Measurements from ENCODE around the gene TFF3. TPM values are rescaled to one million over a fixed set of nuclear protein-coding genes. Genes with fewer than 3 reads are reported as not detected.

TFF3 gene
- total and polyA plus RNA-seq, 2 of the 4 experiments (the other 2 are of a cell fraction), result not detected

DNA sequence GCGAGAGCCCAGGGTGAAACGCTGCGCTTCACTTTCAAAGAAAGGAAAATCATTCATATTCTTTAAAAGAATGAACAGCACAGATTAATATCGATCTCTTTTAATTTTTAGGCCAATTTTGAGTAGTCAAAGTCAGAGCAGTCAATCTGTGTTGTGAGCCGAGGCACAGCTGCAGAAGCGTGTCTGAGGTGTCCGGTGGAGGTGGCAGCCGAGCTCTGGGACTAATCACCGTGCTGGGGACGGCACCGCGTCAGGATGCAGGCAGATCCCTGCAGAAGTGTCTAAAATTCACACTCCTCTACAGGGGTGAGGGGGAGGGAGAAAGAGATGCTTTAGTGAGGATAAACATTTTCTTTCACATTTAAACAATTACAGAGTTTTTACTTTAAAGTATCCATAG lies 47.0 kb upstream of the TFF3 start:
- Histone ChIP-seq H2BK15ac (ENCODE audit: low read depth, low read length) (no peak overlapping the region), H3K9me3 (ENCODE audit: control insufficient read depth, insufficient read depth, low read length) (no peaks in the 10 kb centered on the region), H4K5ac (ENCODE audit: low read depth, low read length) (no peak overlapping the region), H2BK20ac (ENCODE audit: low read depth, low read length) (no peak overlapping the region), H3K36me3 (ENCODE audit: control insufficient read depth, insufficient read depth, low read length) (no peaks in the 10 kb centered on the region), H2BK5ac (ENCODE audit: low read depth, low read length, poor library complexity, severe bottlenecking) (no peak overlapping the region), H3K14ac (replicated peaks; ENCODE audit: low read depth, low read length) (no peak overlapping the region), H3K9ac (ENCODE audit: low read depth, low read length) (no peak overlapping the region), H3K4ac (ENCODE audit: low read depth, low read length) (no peak overlapping the region), H3K79me1 (ENCODE audit: low read depth in 1 of 2, low read length in 2 of 2) (no peaks in the 10 kb centered on the region), H2AK5ac (ENCODE audit: low read depth, low read length) (no peak overlapping the region), H3K9me1 (ENCODE audit: insufficient read depth, low read length) (no peaks in the 10 kb centered on the region), H3K4me3 (ENCODE audit: insufficient read depth, low read depth, low read length) (no peak overlapping the region), H3K23ac (ENCODE audit: low read depth, low read length) (no peak overlapping the region), H3K4me2 (ENCODE audit: low read depth, low read length) (no peak overlapping the region), H2AK9ac (replicated peaks; ENCODE audit: low read depth, low read length, poor library complexity) (no peak overlapping the region), H2BK120ac (ENCODE audit: low read depth, low read length) (no peak overlapping the region), H4K8ac (ENCODE audit: low read depth in 2 of 2, low read length in 2 of 2) (no peak overlapping the region), H3K27ac (ENCODE audit: insufficient read depth, low read length) (no peak overlapping the region), H3K27me3 (ENCODE audit: control insufficient read depth, insufficient read depth, low read length) (peaks cover 17% of the 10 kb centered on the region), H3K18ac (ENCODE audit: low read depth, low read length) (no peak overlapping the region), H3K56ac (ENCODE audit: extremely low read depth, insufficient read depth, low read length) (no peak overlapping the region), H3K4me1 (ENCODE audit: control insufficient read depth, insufficient read depth, low read length) (no peaks in the 10 kb centered on the region), H4K91ac (ENCODE audit: insufficient read depth, low read depth, low read length) (no peak overlapping the region), H4K20me1 (ENCODE audit: insufficient read depth, low read length) (no peaks in the 10 kb centered on the region), H2AFZ (replicated peaks; ENCODE audit: low read length, poor library complexity) (no peak overlapping the region)
- TF ChIP-seq, protein P1, sequence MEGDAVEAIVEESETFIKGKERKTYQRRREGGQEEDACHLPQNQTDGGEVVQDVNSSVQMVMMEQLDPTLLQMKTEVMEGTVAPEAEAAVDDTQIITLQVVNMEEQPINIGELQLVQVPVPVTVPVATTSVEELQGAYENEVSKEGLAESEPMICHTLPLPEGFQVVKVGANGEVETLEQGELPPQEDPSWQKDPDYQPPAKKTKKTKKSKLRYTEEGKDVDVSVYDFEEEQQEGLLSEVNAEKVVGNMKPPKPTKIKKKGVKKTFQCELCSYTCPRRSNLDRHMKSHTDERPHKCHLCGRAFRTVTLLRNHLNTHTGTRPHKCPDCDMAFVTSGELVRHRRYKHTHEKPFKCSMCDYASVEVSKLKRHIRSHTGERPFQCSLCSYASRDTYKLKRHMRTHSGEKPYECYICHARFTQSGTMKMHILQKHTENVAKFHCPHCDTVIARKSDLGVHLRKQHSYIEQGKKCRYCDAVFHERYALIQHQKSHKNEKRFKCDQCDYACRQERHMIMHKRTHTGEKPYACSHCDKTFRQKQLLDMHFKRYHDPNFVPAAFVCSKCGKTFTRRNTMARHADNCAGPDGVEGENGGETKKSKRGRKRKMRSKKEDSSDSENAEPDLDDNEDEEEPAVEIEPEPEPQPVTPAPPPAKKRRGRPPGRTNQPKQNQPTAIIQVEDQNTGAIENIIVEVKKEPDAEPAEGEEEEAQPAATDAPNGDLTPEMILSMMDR (conservative IDR thresholded peaks at IDR 0.05; ENCODE audit: low read depth, low read length), result no peak
- TF ChIP-seq BHLHE40 (IDR thresholded peaks at IDR 0.05; ENCODE audit: low read depth, low read length), result no peak
- no peak for TF ChIP-seq CEBPB (IDR thresholded peaks at IDR 0.05; ENCODE audit: low read depth, low read length)
- no peak for TF ChIP-seq RAD21 (IDR thresholded peaks at IDR 0.05; ENCODE audit: low read length)
- no peak for TF ChIP-seq CHD1 (IDR thresholded peaks at IDR 0.05; ENCODE audit: low read depth, low read length)
- no peak for TF ChIP-seq RCOR1 (IDR thresholded peaks at IDR 0.05; ENCODE audit: insufficient replicate concordance, low read length)
- TF ChIP-seq, protein P2, sequence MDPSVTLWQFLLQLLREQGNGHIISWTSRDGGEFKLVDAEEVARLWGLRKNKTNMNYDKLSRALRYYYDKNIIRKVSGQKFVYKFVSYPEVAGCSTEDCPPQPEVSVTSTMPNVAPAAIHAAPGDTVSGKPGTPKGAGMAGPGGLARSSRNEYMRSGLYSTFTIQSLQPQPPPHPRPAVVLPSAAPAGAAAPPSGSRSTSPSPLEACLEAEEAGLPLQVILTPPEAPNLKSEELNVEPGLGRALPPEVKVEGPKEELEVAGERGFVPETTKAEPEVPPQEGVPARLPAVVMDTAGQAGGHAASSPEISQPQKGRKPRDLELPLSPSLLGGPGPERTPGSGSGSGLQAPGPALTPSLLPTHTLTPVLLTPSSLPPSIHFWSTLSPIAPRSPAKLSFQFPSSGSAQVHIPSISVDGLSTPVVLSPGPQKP (IDR thresholded peaks at IDR 0.05; ENCODE audit: borderline replicate concordance, low read depth, low read length), result no peak
- no peak for TF ChIP-seq FOS (IDR thresholded peaks at IDR 0.05; ENCODE audit: low read depth, low read length)
- TF ChIP-seq, protein P3, sequence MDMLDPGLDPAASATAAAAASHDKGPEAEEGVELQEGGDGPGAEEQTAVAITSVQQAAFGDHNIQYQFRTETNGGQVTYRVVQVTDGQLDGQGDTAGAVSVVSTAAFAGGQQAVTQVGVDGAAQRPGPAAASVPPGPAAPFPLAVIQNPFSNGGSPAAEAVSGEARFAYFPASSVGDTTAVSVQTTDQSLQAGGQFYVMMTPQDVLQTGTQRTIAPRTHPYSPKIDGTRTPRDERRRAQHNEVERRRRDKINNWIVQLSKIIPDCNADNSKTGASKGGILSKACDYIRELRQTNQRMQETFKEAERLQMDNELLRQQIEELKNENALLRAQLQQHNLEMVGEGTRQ (IDR thresholded peaks at IDR 0.05; ENCODE audit: low read depth, low read length), result no peak
- TF ChIP-seq POLR2A (IDR thresholded peaks at IDR 0.05; ENCODE audit: low read depth, low read length), result no peak
- no peak for TF ChIP-seq MAFK (IDR thresholded peaks at IDR 0.05; ENCODE audit: low read depth, low read length)
- in situ Hi-C loops (cut with MboI; ENCODE audit: low sequenced_read_pairs) (no loop called here), intact Hi-C loops (cut with micrococcal nuclease) (no loop called here), dilution Hi-C loops (cut with HindIII; ENCODE audit: low sequenced_read_pairs, unreplicated experiment) (no loop called here)
- ChIA-PET CTCF (no interaction called here), POLR2A (ENCODE audit: unreplicated experiment) (no interaction called here)
- no CpG with 5 or more reads among the region's 12 CpGs for WGBS, 2 experiments (ENCODE audit: extremely low coverage in 2 of 2, insufficient read length in 1 of 2)
- ATAC-seq (ENCODE audit: low read depth), result no peak
- BruUV-seq (replicated peaks), result no TSS peak
- DNase-seq, result no peak
